ENCODE results near the gene TEX10.
A peak's percentile ranks its signal among the peaks of the same experiment; 100 is the strongest.
"Not testable (repeated sequence)": the region's sequence is repeated elsewhere in the genome, so short reads cannot be mapped to it uniquely, and the experiment has no call there.

TEX10 gene

GRCh38 chr9:100341889-100342288 is 10.9 kb downstream of the TEX10 start:
- DNase-seq = no peak

- no peak for DNase-seq
Measured at GRCh38 chr9:100340224-100340623, 12.5 kb downstream of the TEX10 start.

DNA sequence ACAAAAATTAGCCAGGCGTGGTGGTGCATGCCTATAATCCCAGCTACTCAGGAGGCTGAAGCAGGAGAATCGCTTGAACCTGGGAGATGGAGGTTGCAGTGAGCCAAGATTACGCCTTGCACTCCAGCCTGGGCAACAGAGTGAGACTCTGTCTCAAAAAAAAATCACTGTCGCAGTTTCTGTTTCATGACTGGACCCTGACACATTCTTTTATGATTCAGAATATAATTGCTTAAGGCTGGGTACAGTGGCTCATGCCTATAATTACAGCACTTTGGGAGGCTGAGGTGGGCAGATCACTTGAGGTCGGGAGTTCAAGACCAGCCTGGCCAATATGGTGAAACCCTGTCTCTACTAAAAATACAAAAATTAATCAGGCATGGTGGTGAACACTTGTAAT is 14.0 kb downstream of the TEX10 start:
- DNase-seq = not testable (repeated sequence)

GRCh38 chr9:100324594-100325200 is 28.0 kb downstream of the TEX10 start:
- DNase-seq = peak; percentile 8

DNA sequence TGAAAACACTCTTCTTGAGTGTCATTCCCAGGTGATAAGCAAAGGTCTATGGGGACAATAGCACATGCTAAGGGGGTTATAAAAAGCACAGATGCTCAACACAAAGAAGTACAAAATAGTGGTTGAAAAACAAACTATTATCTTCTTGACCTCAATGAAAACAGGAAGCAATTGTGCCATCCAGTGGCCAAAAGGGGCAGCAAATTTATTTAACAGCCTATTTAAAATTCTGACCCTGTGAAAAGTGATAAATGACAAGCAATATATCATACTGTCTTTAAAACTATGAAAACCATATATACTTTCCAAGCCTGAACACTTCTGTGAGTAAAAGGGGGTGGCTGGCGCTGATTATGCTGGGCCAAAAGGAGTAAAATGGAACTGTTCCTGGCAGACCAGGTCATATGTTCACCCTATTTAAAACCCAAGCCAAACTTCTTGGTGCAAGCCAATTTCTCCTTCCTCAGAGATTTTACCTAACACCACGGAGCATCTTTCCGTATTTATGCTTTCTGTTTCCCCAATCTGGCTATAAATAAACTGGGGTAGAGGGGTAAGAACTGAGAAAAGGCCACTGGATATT is 29.7 kb downstream of the TEX10 start:
- peak; percentile 62 for DNase-seq

DNA sequence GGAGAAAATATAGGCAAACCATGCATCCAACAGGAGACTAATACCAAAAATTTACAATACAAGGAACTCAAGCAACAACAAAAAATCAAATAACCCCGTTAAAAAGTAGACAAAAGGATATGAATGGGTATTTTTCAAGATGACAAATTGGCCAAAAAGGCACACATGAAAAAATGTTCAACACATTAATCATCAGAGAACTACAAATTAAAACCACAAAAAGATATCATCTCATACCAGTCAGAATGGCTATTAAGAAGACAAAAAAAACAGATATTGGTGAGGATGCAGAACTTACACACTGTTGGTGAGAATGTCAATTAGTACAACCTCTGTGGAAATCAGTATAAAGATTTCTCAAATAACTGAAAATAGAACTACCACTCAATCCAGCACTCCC is 35.0 kb downstream of the TEX10 start:
- no peak for DNase-seq

DNA sequence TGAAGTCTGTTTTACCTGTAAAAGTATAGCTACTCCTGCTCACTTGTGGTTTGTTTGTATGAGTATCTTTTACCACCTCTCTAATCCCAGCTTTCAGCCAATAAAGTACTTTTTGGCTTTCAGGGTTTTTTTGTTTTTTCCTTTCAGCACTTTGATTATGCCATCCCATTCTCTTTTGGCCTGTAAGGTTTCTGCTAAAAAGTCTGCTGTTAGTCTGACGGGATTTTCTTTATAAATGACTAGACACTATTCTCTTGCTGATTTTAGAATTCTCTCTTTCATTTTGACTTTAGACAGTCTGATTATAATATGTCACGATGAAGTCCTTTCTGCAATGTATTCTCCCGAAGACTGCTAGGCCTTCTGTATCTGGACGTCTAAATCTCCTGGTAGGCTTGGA is 37.2 kb downstream of the TEX10 start:
- DNase-seq = no peak

GRCh38 chr9:100309992-100310391 is 42.8 kb downstream of the TEX10 start:
- DNase-seq = no peak

DNA sequence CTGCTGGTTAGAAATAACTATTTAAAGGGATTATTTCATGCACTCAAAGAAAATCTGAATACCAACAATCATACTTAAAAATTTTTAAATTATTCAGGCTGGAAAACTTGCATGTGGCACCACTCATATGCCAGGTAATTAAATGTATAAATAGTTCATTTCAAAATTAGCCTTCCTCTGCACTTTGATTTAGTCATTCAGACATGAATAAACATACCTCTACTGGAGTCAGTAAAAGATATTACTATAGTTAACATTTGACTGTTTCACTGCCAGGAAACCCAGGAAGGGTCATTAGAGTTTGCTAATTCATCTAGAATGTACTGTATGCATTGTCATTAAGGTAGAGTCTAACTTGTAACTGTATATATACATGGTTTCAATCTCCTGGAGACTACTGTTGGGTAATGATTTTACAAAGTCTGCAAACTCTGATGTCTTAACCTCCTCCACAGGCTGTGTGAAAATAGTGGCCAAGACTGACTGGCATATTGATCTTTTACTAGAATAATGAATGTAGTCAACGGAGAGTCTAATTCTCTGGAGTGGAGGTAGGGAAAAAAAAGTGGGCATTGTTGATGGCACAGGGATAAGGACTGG is 43.7 kb downstream of the TEX10 start:
- DNase-seq = no peak

GRCh38 chr9:100307080-100307479 is 45.7 kb downstream of the TEX10 start:
- DNase-seq = no peak

DNA sequence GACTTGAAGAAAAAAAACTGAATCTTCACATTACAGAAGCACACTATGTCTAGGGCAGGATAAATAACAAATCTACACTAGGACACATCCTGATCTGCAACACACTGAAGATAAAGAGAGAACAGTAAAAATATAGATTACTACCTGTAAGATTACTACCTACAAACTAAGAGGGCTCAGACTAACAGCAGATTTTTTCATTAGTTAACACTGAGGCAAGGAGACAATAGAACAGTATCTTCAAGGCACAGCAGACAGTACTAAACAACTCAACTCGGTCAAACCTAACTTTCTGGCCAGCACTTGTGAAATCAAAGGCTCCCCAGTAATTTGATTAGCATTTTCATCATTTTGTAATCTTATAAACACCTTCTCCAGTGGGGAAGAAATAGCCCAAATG is 46.5 kb downstream of the TEX10 start:
- DNase-seq = no peak

GRCh38 chr9:100303747-100304146 is 49.0 kb downstream of the TEX10 start:
- no peak for DNase-seq

DNA sequence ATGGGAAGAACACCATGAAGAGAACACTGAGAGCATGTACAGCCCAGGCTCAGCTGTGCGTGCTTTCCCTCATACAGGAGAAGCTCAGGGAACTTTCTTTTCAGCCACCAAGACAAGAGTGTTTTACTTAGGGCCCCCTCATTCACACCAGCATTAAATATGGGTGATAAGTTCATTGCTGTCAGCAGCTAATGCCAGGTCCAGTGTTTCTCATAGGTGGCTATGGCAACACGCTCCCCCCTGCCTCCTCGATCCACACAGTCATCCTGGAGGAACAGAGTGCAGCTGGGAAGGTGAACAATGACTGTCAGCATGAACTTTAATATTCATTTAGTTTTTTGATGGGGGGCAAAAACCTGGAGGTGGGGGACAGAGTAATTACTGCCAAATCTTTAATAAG is 54.4 kb downstream of the TEX10 start:
- no peak for DNase-seq

GRCh38 chr9:100296407-100296806 is 56.3 kb downstream of the TEX10 start:
- no peak for DNase-seq

- DNase-seq = no peak
Measured at GRCh38 chr9:100295240-100295639, 57.5 kb downstream of the TEX10 start.

- DNase-seq = no peak
Measured at GRCh38 chr9:100294806-100295205, 57.9 kb downstream of the TEX10 start.

DNA sequence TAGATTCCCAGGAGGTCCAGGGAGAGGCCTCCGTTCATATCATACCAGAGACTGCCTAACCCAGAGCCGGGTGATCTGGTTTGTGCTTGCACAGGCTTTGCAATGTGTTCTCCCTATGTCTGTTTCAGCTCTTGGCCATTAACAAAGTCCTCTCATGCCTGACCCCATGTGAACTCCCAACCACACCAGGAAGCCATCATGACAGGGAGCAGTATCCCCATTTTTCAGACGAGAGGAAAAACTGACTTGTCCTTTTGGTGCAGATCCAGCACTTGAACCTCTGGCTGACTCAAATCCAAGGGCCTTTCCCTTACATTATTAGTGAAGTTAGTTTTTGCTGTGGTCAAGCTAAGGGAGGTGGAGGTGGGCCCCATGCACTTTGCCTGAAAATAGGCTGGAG is 58.4 kb downstream of the TEX10 start:
- no peak for DNase-seq

DNA sequence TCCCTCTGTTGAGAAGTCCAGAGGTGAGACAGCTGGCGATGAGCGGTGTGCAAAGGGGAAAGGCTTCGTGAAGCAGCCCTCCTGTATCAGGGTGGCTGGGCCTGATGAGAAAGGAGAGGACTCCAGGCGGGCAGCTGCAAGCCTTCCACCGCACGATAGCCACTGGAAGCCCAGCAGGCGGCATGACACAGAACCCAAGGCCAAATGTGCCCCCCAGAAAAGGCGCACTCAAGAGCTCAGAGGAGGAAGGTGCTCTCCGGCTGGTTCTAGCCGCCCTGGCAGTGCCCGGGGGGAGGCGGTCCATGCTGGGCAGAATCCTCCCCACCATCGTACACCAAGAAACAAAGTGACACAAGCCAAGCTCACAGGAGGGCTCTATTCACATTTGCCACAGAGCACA is 60.3 kb downstream of the TEX10 start:
- no peak for DNase-seq

- no peak for DNase-seq
Measured at GRCh38 chr9:100290714-100291113, 62.0 kb downstream of the TEX10 start.

- DNase-seq = no peak
Measured at GRCh38 chr9:100287186-100287585, 65.6 kb downstream of the TEX10 start.

- no peak for DNase-seq
Measured at GRCh38 chr9:100286257-100286656, 66.5 kb downstream of the TEX10 start.

GRCh38 chr9:100285601-100286000 is 67.1 kb downstream of the TEX10 start:
- no peak for DNase-seq

GRCh38 chr9:100285080-100285479 is 67.7 kb downstream of the TEX10 start:
- no peak for DNase-seq

DNA sequence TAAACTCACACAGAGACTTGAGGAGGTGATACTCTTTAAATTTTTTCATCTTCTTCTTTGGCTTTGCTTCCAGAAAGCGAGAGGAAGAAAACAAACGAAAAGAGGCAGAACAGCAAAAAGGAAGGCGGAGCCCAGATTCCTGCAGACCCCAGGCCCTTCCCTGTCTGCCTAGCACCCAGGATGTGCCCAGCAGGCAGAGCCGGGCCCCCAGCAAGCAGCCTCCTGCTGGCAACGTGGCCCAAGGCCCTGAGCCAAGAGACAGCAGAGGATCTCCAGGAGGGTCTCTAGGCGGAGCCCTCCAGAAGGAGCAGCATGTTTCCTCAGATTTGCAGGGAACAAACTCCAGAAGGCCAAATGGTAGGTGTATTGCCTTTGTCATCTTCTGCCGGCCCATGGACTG is 68.5 kb downstream of the TEX10 start:
- no peak for DNase-seq

DNA sequence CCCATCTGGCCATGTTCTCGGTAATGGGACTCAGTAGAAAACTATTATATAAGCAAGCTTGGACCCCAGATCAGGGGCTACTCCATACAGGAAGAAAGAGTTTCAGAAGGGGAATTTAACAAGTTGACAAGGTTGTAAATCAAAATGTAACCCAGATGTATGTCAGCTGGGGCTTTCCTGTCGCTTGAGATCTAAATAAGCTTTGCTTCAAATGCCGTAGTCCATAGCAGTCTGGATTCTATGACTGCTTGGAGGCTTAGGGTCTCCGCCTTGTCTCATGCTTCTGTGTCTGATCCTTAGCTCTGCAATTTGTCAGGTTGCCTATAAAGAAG is 70.4 kb downstream of the TEX10 start:
- DNase-seq = no peak
